ENCODE measurements around the gene ARMS2. TPM values are rescaled to one million over a fixed set of nuclear protein-coding genes. Genes with fewer than 3 reads are reported as not detected.

ARMS2 gene
- total RNA-seq (not detected), polyA plus RNA-seq (ENCODE audit: insufficient read depth in 1 of 8, insufficient read length in 8 of 8, low replicate concordance in 1 of 8) (not detected)
- long read RNA-seq, donor 1: 0 reads
- long read RNA-seq, donor 2: 0 reads
- long read RNA-seq, donor 3: 0 reads
- long read RNA-seq, donor 4: 0 reads
- long read RNA-seq, donor 5: 0 reads
- long read RNA-seq, donor 6: 0 reads
- long read RNA-seq, donor 7: 0 reads
- long read RNA-seq, donor 8: 0 reads
- long read RNA-seq, donor 9: 0 reads
- long read RNA-seq, donor 10: 0 reads
- long read RNA-seq, donor 11: 0 reads

GRCh38 chr10:122454603-122455080 lies at the start of gene ARMS2:
Gene ARMS2 (plus strand): TSS chr10:122454653. CDS start chr10:122454728, 75 bp downstream.
- no CpG with 5 or more reads among the region's 7 CpGs for WGBS (ENCODE audit: insufficient coverage)
- Histone ChIP-seq H3K27me3 (ENCODE audit: control insufficient read depth, insufficient read depth, low read length) (peaks cover 19% of the 10 kb centered on the region), H3K4me3 (ENCODE audit: low read length) (no peak within 1 kb of the TSS), H3K4me1 (ENCODE audit: control insufficient read depth, insufficient read depth, low read length) (peaks cover 12% of the 10 kb centered on the region), H3K36me3 (ENCODE audit: control insufficient read depth, insufficient read depth, low read length) (no peaks in the 10 kb centered on the region), H3K27ac (ENCODE audit: low read length) (no peak within 1 kb of the TSS), H3K9me3 (replicated peaks; ENCODE audit: control insufficient read depth, low read depth, low read length) (no peaks in the 10 kb centered on the region)
- DNase-seq: no peak

- no peaks in the 10 kb centered on the region for H3K4me1 ChIP-seq (ENCODE audit: control insufficient read depth, insufficient read depth, low read length)
- H3K4me3 ChIP-seq (ENCODE audit: low read length): no peak overlapping the region
- peak; percentile 70 for DNase-seq
- H3K27me3 ChIP-seq (ENCODE audit: control insufficient read depth, insufficient read depth, low read length): no peaks in the 10 kb centered on the region
- no peaks in the 10 kb centered on the region for H3K9me3 ChIP-seq (replicated peaks; ENCODE audit: control insufficient read depth, low read depth, low read length)
- WGBS (ENCODE audit: insufficient coverage): no CpG with 5 or more reads among the region's 8 CpGs
- H3K36me3 ChIP-seq (ENCODE audit: control insufficient read depth, insufficient read depth, low read length): peaks cover 10% of the 10 kb centered on the region
- no peak overlapping the region for H3K27ac ChIP-seq (ENCODE audit: low read length)
Observed at GRCh38 chr10:122407375-122408125, 46.9 kb upstream of the ARMS2 start.

DNA sequence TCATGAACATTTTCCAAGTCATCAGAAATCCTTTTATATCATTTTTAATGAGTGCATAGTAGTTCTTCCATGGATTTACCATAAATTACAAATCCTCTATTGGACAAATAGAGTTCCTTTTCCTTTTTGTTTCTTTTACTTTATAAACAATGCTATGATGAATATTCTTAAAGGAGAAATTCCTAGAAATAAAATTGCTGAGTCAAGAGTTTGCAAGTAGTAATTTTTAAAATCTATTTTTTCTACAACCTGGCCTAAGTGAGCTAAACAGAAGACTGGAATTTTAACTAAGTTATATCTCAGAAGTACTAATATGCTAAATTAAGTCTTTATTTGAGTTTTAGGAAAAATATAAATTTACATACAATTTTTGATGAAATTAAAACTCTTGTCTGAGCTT lies 41.1 kb upstream of the ARMS2 start:
- Histone ChIP-seq H3K4me3 (ENCODE audit: low read length) (no peak overlapping the region), H3K27ac (ENCODE audit: low read length) (no peak overlapping the region), H3K9me3 (replicated peaks; ENCODE audit: control insufficient read depth, low read depth, low read length) (no peaks in the 10 kb centered on the region), H3K27me3 (ENCODE audit: control insufficient read depth, insufficient read depth, low read length) (no peaks in the 10 kb centered on the region), H3K4me1 (ENCODE audit: control insufficient read depth, insufficient read depth, low read length) (no peaks in the 10 kb centered on the region), H3K36me3 (ENCODE audit: control insufficient read depth, insufficient read depth, low read length) (peaks cover 6% of the 10 kb centered on the region)
- no peak for DNase-seq

DNA sequence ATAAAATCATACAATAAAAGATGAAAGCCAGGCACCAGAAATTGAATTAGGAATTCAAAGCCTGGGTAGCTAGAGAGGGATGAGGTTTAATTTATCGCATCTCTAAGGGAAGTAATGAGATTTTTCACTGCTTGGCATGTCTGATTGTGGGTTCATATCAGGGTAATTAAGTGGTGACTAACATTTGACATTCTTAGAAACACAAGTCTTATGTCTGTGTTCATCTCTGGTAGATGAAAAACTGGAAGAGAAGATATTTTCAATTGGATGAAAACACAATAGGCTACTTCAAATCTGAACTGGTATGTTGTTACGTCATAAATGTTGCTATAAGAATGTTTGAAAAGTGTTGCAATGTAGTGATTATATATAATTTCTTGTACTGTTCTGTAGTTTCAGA lies 36.8 kb upstream of the ARMS2 start:
- Histone ChIP-seq H3K27me3 (ENCODE audit: control insufficient read depth, insufficient read depth, low read length) (no peaks in the 10 kb centered on the region), H3K4me3 (ENCODE audit: low read length) (no peak overlapping the region), H3K36me3 (ENCODE audit: control insufficient read depth, insufficient read depth, low read length) (peaks cover 10% of the 10 kb centered on the region), H3K27ac (ENCODE audit: low read length) (no peak overlapping the region), H3K9me3 (replicated peaks; ENCODE audit: control insufficient read depth, low read depth, low read length) (no peaks in the 10 kb centered on the region), H3K4me1 (ENCODE audit: control insufficient read depth, insufficient read depth, low read length) (peaks cover 5% of the 10 kb centered on the region)
- WGBS (ENCODE audit: insufficient coverage): 100% methylated on average over 1 of the region's 2 CpGs
- no peak for DNase-seq

GRCh38 chr10:122419016-122419415 lies 35.4 kb upstream of the ARMS2 start:
- Histone ChIP-seq H3K36me3 (ENCODE audit: control insufficient read depth, insufficient read depth, low read length) (peaks cover 10% of the 10 kb centered on the region), H3K9me3 (replicated peaks; ENCODE audit: control insufficient read depth, low read depth, low read length) (no peaks in the 10 kb centered on the region), H3K4me1 (ENCODE audit: control insufficient read depth, insufficient read depth, low read length) (peaks cover 5% of the 10 kb centered on the region), H3K27ac (ENCODE audit: low read length) (no peak overlapping the region), H3K27me3 (ENCODE audit: control insufficient read depth, insufficient read depth, low read length) (no peaks in the 10 kb centered on the region), H3K4me3 (ENCODE audit: low read length) (no peak overlapping the region)
- DNase-seq: no peak
- WGBS (ENCODE audit: insufficient coverage): no CpG with 5 or more reads among the region's 1 CpG

- H3K36me3 ChIP-seq (ENCODE audit: control insufficient read depth, insufficient read depth, low read length): peaks cover 10% of the 10 kb centered on the region
Observed at GRCh38 chr10:122419876-122420623, 34.4 kb upstream of the ARMS2 start.

DNA sequence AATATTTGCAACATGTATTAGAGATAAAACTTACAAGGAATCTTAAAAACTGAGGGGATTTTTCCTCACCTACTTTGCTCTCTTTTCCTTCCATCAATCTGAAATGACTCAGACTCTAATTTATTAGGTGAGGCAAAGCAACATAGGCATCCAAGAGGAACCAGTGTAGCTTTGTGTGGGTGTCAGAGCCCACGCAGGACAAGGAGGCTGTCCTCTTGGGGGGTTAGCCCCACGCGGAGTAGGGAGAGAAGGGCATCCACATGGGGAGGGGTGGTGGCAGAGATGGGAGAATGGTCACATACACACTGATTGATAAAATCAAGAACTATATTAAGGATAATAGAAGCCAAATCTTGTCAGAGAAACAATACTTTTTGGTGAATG lies 33.8 kb upstream of the ARMS2 start:
- Histone ChIP-seq H3K27me3 (ENCODE audit: control insufficient read depth, insufficient read depth, low read length) (no peaks in the 10 kb centered on the region), H3K4me3 (ENCODE audit: low read length) (no peak overlapping the region), H3K27ac (ENCODE audit: low read length) (no peak overlapping the region), H3K9me3 (replicated peaks; ENCODE audit: control insufficient read depth, low read depth, low read length) (no peaks in the 10 kb centered on the region), H3K4me1 (ENCODE audit: control insufficient read depth, insufficient read depth, low read length) (peaks cover 5% of the 10 kb centered on the region), H3K36me3 (ENCODE audit: control insufficient read depth, insufficient read depth, low read length) (peaks cover 8% of the 10 kb centered on the region)
- 33% methylated on average over 1 of the region's 3 CpGs for WGBS (ENCODE audit: insufficient coverage)
- DNase-seq: no peak

More at GRCh38 chr10:122419876-122420623, 34.4 kb upstream of the ARMS2 start:
- Histone ChIP-seq H3K27ac (ENCODE audit: low read length) (no peak overlapping the region), H3K4me3 (ENCODE audit: low read length) (no peak overlapping the region), H3K27me3 (ENCODE audit: control insufficient read depth, insufficient read depth, low read length) (no peaks in the 10 kb centered on the region), H3K4me1 (ENCODE audit: control insufficient read depth, insufficient read depth, low read length) (peaks cover 5% of the 10 kb centered on the region), H3K9me3 (replicated peaks; ENCODE audit: control insufficient read depth, low read depth, low read length) (no peaks in the 10 kb centered on the region)
- peak; percentile 74 for DNase-seq
- WGBS (ENCODE audit: insufficient coverage): 0% methylated on average over 1 of the region's 3 CpGs

GRCh38 chr10:122421054-122421625 lies 33.3 kb upstream of the ARMS2 start:
- whole genome bisulfite sequencing (ENCODE audit: insufficient coverage): no CpG with 5 or more reads among the region's 3 CpGs

DNA sequence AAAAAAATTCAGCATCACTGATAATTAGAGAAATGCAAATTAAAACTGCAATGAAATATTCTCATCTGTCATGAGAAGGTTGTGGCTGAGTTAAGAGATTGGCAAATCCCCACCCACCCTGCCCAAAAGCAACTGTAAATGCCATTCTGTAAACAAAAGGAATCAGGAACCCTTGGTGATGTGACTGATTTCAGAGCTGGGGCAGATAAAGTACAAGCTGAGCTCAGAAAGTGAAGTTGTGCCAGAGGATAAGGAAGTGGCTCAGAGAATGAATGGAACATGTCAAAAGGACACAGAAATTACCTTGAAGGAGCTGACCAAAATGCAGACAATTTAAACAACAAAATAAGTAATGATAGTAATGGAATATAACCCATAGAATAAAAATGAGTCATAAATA lies 32.7 kb upstream of the ARMS2 start:
- H3K27ac ChIP-seq (ENCODE audit: low read length): no peak overlapping the region
- no peak for DNase-seq
- peaks cover 4% of the 10 kb centered on the region for H3K36me3 ChIP-seq (ENCODE audit: control insufficient read depth, insufficient read depth, low read length)
- no peak overlapping the region for H3K4me3 ChIP-seq (ENCODE audit: low read length)
- H3K4me1 ChIP-seq (ENCODE audit: control insufficient read depth, insufficient read depth, low read length): peaks cover 5% of the 10 kb centered on the region
- H3K27me3 ChIP-seq (ENCODE audit: control insufficient read depth, insufficient read depth, low read length): no peaks in the 10 kb centered on the region
- H3K9me3 ChIP-seq (replicated peaks; ENCODE audit: control insufficient read depth, low read depth, low read length): no peaks in the 10 kb centered on the region

More at GRCh38 chr10:122421054-122421625, 33.3 kb upstream of the ARMS2 start:
- peaks cover 5% of the 10 kb centered on the region for H3K4me1 ChIP-seq (ENCODE audit: control insufficient read depth, insufficient read depth, low read length)
- no peak overlapping the region for H3K27ac ChIP-seq (ENCODE audit: low read length)
- H3K27me3 ChIP-seq (ENCODE audit: control insufficient read depth, insufficient read depth, low read length): no peaks in the 10 kb centered on the region
- H3K36me3 ChIP-seq (ENCODE audit: control insufficient read depth, insufficient read depth, low read length): peaks cover 7% of the 10 kb centered on the region
- no peak overlapping the region for H3K4me3 ChIP-seq (ENCODE audit: low read length)
- DNase-seq: no peak
- H3K9me3 ChIP-seq (replicated peaks; ENCODE audit: control insufficient read depth, low read depth, low read length): no peaks in the 10 kb centered on the region

Measured in muscle of leg (tissue), 16 donors.